Progenitor cell of endocrine pancreas (in vitro differentiated cells): ENCODE results near the gene BICD1. TPM values are rescaled to one million over a fixed set of nuclear protein-coding genes. Genes with fewer than 3 reads are reported as not detected.

Experiments used
- DNase-seq: peaks from one replicate; pipeline ENCODE4 v3.0.0; 2021; ENCODE audit warnings: low spot score; ENCODE audit not compliant: unreplicated experiment
- H3K27ac Mint-ChIP-seq: 2 replicates; pipeline ENCODE4 v1.8.0; 2021; ENCODE audit warnings: mild to moderate bottlenecking, moderate library complexity, mixed read lengths
- H3K27me3 Mint-ChIP-seq: 2 replicates; pipeline ENCODE4 v1.8.0; 2021; ENCODE audit warnings: mixed read lengths
- H3K36me3 Mint-ChIP-seq: 2 replicates; pipeline ENCODE4 v1.8.0; 2022; ENCODE audit warnings: mixed read lengths; ENCODE audit not compliant: insufficient read depth
- H3K4me1 Mint-ChIP-seq: 2 replicates; pipeline ENCODE4 v1.8.0; 2021; ENCODE audit warnings: low read depth, mixed read lengths
- H3K4me3 Mint-ChIP-seq: 2 replicates; pipeline ENCODE4 v1.8.0; 2021; ENCODE audit warnings: low read depth, mild to moderate bottlenecking, moderate library complexity, mixed read lengths
- H3K9me3 Mint-ChIP-seq: 2 replicates; pipeline ENCODE4 v1.8.0; 2021; ENCODE audit warnings: low read depth, mixed read lengths
- total RNA-seq: library from RNA; stranded (reverse); gene quantifications from 2 replicates; pipeline ENCODE4 v1.2.1, GENCODE V29; 2021
- TF ChIP-seq, protein P1 (sequence below): fragments of 200-600 bp; sonication (generic); IDR thresholded peaks from one replicate; pipeline ENCODE4 v1.5.0; 2021; ENCODE audit warnings: antibody characterized with exemption, mild to moderate bottlenecking; ENCODE audit not compliant: unreplicated experiment

Gene BICD1
- total RNA-seq, 1 donor from 2014 or later = 88.4 TPM

DNA sequence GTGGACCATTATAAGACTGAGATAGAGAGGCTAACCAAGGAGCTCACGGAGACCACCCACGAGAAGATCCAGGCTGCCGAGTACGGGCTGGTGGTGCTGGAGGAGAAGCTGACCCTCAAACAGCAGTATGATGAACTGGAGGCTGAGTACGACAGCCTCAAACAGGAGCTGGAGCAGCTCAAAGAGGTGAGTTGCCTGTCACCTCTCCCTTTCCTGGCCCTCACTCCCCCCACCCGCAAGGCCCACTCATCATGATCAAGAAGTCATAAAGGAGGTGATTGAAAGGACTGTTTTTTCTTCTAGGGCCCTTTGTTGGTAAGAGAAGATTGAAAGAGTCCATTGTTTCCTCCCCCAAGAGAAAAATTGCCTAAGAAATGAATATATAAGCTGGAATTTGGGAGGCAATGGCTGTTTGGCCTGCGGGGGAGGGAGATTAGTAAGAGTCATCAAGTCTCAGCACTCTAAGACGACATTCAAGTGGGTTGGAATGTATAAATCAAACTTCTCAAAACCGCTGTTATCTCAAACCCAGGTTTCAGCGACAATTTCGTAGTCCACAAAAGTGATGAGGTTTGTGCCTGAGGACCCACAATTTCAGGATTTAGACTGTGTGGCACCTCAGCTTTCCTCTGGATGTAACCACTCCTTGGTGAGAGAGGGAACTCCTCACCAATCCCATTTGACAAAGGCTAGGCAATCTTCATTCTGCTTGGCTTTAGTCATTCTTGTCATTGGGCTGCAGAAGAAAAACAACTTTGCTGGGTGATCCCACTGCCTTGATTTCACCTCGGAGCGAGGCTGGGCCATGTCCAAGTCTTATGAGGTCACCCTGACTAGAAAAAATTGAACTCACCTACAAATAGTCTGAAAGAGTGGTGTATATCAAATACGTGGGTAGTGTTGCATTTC lies 966 bp downstream of the BICD1 start:
- Mint-ChIP-seq H3K4me3 (peak overlapping the region; percentile 98), H3K27me3 (no peaks in the 10 kb centered on the region), H3K9me3 (no peaks in the 10 kb centered on the region), H3K4me1 (peaks cover 33% of the 10 kb centered on the region), H3K27ac (peak overlapping the region; percentile 98), H3K36me3 (peaks cover 5% of the 10 kb centered on the region)
- peak; percentile 16 for DNase-seq
- TF ChIP-seq, protein P1, sequence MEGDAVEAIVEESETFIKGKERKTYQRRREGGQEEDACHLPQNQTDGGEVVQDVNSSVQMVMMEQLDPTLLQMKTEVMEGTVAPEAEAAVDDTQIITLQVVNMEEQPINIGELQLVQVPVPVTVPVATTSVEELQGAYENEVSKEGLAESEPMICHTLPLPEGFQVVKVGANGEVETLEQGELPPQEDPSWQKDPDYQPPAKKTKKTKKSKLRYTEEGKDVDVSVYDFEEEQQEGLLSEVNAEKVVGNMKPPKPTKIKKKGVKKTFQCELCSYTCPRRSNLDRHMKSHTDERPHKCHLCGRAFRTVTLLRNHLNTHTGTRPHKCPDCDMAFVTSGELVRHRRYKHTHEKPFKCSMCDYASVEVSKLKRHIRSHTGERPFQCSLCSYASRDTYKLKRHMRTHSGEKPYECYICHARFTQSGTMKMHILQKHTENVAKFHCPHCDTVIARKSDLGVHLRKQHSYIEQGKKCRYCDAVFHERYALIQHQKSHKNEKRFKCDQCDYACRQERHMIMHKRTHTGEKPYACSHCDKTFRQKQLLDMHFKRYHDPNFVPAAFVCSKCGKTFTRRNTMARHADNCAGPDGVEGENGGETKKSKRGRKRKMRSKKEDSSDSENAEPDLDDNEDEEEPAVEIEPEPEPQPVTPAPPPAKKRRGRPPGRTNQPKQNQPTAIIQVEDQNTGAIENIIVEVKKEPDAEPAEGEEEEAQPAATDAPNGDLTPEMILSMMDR = no peak

DNA sequence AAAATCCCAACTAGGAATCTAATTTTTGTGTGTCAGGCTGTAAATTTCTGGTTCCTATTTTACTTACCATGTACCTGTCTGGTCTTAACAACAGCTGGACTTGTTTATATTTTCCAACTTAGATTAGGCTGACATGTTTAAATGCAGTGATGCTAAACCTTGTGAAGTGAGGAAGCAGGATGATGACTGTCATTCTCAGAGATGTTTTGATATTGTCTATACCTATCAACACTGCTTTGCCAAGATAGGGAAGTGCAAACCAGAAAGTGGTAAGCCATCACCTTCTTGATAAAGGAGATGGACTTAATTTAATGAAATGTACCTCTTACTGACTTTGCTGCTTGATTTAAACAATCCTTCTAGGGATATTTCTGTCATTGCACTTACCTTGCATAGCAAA lies 2.1 kb downstream of the BICD1 start:
- Mint-ChIP-seq H3K4me3 (peak overlapping the region; percentile 70), H3K27me3 (no peaks in the 10 kb centered on the region), H3K4me1 (peaks cover 33% of the 10 kb centered on the region), H3K36me3 (peaks cover 8% of the 10 kb centered on the region), H3K27ac (peak overlapping the region; percentile 26), H3K9me3 (no peaks in the 10 kb centered on the region)
- no peak for DNase-seq
- TF ChIP-seq, protein P1 = no peak

DNA sequence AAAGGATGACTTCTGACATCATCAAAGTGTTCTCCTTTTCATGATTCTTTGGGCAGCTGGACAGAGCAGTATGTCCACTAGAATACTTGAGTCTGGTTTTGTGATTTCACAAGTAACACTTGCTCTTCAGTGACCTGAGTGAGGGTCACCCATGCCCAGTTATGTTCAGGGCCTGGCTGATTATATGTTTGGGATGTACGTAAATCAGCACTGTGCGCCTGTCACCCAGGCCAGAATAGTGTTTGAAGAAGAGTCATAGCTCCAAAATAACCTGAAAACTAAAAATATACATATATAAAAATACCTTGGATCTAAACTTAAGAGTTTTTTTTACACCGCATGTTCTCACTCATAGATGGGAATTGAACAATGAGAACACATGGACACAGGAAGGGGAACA lies 3.8 kb downstream of the BICD1 start:
- DNase-seq = no peak
- TF ChIP-seq, protein P1 = no peak
- H3K4me1 Mint-ChIP-seq = peaks cover 29% of the 10 kb centered on the region
- H3K9me3 Mint-ChIP-seq = no peaks in the 10 kb centered on the region
- no peak overlapping the region for H3K27ac Mint-ChIP-seq
- peaks cover 11% of the 10 kb centered on the region for H3K36me3 Mint-ChIP-seq
- H3K27me3 Mint-ChIP-seq = no peaks in the 10 kb centered on the region
- H3K4me3 Mint-ChIP-seq = no peak overlapping the region

DNA sequence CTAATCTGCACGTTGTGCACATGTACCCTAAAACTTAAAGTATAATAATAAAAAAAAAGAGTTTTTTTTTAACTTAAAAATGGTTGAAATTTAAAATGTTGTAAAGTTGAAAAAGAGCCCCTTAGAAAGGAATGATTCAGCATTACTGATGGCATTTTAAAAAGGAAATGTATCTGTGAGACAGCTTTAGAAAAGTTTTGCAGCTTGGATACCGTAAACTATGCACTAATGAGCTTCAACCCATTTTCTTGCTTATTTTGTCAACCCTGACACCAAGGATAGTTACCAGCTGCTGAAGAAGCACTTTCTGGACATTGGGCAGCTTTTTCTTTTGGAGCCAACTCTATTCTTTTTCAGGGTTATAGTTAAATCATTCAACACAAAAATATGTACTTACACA lies 4.3 kb downstream of the BICD1 start:
- Mint-ChIP-seq H3K4me1 (peaks cover 25% of the 10 kb centered on the region), H3K4me3 (no peak overlapping the region), H3K27me3 (no peaks in the 10 kb centered on the region), H3K9me3 (no peaks in the 10 kb centered on the region), H3K27ac (no peak overlapping the region), H3K36me3 (peaks cover 11% of the 10 kb centered on the region)
- no peak for DNase-seq
- TF ChIP-seq, protein P1 = no peak

DNA sequence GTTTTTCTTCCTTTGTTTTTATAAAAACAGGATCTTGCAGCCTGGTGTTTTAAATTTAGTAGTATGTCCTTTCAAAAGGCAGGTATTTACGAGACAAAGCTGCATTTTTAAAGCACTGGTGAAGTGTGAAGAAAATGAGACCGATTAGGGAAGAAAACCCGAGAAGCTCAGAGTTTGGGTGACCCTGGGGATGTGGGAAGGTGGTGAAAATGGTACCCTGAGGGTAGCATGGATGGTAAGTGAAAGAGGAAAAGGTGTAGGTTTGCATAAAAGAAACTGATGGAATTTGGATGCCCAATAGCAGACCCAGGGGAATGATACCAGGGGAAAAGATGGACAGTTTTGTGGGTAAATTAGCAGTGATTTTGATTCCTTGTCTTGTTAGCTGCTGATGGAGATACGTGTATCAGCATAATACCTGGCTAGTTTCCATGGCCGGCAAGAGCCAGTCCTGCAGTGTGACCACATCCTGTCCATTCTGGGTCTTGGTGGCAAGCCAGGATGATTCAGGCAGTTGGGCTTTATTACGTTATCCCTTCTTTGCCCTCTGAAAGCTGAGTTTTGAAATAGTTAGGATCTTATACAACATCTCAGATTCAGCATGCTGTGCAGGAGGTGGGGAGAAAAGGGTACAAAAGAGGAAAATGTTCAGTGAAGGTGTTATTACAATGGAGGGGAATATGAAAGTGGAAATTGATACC lies 8.9 kb downstream of the BICD1 start:
- Mint-ChIP-seq H3K27ac (no peak overlapping the region), H3K36me3 (peaks cover 20% of the 10 kb centered on the region), H3K4me1 (peaks cover 6% of the 10 kb centered on the region), H3K27me3 (no peaks in the 10 kb centered on the region), H3K9me3 (no peaks in the 10 kb centered on the region), H3K4me3 (no peak overlapping the region)
- DNase-seq = no peak
- TF ChIP-seq, protein P1 = no peak
